Cerebellar cortex (tissue), 1 donor: ENCODE data around the gene RCE1.

Experiments used
- DNase-seq: peaks from one replicate; pipeline ENCODE4 v3.0.0-alpha.2; 2015; ENCODE audit warnings: low spot score

The RCE1 gene

DNA sequence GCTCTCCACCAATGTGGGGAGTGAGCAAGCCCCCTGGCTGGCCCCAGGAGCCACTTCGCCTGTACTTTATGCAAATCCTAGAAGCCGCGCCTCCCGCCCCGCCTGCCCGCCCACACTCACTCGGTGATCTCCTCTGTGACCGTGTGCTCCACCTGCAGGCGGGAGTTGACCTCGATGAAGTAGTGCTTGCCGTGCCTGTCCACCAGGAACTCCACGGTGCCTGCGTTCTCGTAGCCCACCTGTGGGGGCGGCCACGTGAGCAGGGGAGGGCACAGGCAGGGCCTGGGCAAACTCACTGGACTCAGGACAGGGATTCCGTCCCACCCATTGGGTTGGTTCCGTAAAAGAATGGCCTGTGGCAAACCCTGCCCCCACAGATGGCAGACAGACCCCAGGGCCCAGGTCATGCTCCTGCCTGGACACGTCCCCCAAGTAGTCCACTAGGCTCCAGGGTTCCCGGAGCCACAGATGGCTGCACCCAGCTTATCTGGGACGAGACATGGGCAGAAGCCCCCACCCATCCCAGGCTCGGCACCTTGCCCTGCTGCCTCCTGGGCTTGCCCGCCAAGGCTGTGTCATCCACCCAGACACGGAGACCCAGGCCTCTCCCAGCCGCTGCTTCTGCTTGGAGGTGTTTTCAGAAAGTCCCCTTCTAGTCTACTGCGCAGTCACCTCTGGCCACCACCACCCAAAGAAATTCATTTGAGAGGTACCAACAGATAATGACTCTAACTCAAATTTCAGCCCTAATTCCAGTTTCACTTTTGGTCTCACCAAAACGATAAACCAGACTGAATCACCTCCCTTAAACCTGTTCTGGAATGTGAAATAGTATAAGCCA, 25.7 kb downstream of the RCE1 start:
- DNase-seq, result peak; percentile 50

GRCh38 chr11:66869567-66869870, 26.3 kb downstream of the RCE1 start:
- DNase-seq, result no peak

DNA sequence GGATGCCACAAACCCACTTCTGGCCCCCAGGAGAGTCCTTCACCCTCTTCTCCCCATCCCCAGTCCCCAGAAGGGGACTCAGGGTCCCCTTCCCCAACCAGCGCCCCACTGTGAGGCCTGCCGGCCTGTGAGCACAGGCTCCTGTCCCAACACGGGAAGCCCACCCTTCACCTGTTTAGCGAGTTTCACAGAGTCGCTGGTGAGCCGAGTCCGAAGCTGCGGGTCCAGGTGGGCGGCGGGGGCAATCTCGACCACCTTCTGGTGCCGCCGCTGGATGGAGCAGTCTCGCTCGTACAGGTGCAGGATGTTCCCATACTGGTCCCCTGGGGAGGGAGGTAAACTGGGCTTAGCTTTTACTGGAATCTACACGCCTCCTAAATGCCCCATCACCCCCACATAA, 26.9 kb downstream of the RCE1 start:
- no peak for DNase-seq

DNA sequence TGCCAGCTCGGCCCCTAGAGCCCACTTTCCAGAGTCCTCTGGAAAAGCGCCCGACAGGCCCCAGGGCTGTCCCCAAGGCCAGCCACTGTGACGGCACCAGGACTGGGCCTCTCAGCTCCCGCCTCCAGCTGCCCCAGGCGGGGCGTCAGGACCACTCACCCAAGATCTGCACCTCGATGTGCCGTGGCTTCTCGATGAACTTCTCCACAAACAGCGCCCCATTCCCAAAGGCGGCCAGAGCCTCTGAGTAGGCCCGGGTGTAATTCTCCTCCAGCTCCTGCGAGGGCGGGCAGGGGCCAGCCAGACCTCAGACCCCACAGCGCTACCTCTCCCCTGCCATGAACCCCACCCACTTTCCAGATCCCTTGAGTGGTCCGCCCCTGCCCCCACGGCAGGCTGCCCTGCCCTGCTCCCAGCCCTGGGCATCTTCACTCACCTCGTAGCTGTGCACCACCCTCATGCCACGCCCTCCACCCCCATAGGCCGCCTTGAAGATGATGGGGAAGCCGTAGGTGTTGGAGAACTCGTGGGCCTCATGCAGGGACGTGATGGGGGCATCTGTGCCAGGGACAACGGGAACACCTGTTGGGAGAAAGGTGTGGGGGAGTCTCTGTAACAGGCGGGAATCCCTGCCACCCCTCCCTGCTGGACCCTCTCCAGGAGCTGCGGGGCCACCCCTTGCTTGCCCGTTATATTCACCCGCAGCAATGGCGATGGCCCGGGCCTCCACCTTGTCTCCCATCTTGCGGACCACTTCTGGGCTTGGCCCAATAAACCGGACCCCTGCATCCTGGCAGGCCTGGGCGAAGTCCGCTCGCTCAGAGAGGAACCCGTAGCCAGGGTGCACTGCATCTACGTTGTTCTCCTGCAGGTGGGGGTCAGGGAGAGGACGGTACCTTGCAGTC, 27.6 kb downstream of the RCE1 start:
- no peak for DNase-seq

DNA sequence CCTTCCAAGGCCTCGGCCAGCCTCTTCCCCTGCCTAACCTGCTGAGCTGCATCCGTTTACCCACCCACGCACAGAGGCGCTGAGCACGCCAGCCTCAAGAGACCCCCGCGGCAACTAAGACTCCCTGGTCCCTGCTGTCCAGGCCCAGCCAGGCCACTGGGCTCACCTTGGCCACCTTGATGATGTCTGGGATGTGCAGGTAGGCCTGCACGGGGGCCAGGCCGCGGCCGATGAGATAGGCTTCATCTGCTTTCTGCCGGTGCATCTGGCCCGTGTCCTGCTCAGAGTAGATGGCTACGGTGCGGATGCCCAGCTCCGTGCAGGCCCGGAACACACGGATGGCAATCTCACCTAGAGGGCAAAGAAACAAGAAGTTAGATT, 28.3 kb downstream of the RCE1 start:
- DNase-seq, result no peak

DNA sequence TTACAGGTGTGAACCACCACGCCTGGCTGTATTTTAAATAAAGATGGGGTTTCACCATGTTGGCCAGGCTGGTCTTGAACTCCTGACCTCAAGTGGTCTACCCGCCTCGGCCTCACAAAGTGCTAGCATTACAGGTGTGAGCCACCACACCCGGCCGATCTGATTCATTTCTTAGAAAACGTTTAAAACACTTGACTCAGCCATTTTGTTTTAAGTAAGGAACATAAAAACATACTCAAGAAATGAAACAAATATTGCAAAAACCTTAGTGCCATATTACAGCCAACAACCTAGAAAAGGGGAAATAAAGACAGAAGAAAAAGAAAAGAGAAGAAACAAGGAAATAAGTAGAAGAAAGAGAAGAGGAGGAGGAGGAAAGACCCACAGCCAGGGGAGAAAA, 31.0 kb downstream of the RCE1 start:
- DNase-seq, result no peak

GRCh38 chr11:66875378-66875777, 32.1 kb downstream of the RCE1 start:
- DNase-seq, result no peak

GRCh38 chr11:66877588-66878385, 34.5 kb downstream of the RCE1 start:
- DNase-seq, result no peak

- no peak for DNase-seq
These were observed 35.2 kb downstream of the RCE1 start for GRCh38 chr11:66878474-66878873.

GRCh38 chr11:66879000-66879399, 35.8 kb downstream of the RCE1 start:
- DNase-seq, result no peak

DNA sequence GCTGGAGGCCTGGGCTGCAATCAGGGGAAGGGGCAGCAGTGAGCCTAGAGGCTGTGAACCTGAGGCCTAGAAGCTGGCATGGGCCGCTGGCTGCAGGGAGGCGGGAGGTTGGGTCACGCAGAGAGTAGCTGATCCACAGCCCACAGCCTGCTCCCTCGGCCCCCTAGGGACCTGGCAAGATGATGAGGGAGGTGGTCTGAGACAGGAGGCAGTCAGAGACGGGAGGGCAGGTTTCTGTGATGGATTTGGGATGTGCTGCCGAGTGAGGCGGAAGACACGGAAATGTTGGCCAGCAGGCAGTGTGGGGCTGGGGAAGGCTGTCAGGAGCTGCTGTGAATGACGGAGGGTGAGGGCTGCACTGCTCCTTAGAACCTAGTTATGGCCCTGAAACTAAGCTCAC, 36.3 kb downstream of the RCE1 start:
- peak; percentile 62 for DNase-seq

DNA sequence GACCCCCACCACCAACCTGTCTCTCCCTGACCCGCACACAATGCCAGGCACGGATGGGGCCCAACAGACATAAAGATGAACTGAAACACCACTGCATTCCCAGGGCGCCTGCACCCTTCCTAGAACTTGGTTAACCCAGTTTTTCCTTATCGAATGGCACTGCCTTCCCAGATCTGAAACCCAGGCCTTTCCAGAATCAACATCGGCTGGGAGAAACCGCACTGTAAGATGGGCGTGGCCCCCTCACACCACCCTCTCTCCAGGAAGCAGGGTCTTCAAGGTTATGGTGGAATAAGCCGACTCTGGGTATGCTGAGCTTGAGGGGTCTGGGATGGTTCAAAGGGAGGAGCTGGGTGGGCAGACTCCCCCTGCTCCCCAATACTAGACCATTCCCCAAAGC, 36.8 kb downstream of the RCE1 start:
- no peak for DNase-seq

DNA sequence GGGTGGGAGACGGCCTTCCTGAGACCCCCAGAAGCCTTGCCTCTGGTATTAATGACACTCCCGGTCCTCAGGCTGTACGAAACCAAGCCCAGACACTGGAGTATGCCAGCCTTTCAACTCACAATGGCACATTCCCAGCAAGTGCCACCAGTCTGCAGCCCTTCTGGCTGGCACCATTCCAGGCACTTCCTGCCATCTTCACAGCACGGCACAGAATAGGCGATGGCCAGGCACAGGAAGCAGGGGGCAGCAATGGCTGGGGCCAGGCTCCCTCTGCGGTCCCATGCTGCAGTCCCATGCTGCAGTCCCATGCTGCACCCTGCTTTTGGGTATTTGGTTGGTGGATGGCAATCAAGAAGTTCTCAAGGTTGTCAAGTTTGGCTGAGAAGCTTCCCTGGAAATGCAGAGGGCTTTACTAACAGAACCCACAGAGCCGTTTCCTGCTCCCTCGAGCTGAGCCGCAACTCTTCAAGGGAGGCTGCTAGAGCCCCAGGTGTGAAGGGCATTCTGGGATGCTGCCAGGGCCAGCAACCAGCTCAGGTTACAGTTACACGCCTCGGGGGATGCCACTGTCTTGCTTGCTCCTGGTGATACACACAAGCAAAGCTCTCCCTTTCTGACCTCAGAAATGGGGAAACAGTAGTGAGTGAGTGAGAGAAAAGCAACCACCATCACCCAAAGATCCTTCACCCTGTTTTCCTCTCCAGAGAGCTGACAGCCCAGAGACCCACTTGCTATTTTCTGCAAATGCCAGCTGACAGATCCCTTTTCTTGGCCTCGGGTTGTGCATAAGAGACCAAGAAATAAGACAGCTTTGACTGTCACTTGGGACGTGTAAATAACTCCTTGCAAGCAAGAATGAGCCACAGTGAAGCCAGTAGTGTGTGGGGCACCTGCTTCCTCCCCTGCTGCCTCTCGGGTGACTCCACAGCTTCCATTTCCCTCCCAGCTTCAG, 37.5 kb downstream of the RCE1 start:
- peak; percentile 78 for DNase-seq

DNA sequence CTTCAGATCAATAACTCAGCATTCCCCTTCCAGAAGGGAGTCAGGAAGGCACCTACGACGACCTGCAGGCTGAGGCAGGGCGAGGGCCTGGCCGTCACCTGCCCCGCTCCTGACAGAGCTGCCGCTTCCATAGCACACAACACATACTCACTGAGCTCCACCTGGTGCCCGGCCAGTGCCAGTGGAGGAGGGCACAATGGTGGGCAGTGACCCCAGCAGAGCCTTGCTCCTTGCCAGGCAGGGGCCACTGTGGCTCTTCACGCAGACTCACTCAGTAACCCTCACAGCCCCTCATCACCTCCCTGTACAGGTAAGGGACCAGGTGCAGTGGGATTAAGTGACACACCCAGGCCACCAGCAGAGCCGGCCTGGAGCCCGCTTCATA, 38.2 kb downstream of the RCE1 start:
- DNase-seq, result peak; percentile 37

DNA sequence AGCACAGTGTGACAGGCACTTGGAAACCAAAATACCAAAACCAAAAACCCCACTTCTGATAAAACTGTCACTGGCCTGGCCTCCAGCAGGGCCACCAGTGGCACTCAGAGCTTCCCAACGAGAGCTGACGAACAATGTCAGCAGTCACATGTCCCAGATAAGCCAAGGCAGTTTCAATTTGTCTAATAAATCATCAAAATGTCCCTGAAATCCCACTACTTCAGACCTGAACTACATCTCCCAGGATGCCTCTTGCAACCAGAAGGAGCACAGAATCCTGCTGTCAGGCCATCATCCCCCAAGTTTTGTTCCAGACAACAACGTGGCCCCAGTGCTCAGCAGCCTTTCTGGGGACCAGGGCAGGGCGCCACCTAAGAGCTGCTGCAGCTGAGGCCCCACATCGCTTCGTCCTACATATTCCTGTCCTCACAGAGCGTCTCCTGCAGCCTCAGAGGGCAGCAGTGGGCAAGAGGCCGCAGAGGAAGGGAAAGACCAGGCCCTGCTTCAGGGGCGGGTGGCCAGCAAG, 38.7 kb downstream of the RCE1 start:
- peak; percentile 56 for DNase-seq

DNA sequence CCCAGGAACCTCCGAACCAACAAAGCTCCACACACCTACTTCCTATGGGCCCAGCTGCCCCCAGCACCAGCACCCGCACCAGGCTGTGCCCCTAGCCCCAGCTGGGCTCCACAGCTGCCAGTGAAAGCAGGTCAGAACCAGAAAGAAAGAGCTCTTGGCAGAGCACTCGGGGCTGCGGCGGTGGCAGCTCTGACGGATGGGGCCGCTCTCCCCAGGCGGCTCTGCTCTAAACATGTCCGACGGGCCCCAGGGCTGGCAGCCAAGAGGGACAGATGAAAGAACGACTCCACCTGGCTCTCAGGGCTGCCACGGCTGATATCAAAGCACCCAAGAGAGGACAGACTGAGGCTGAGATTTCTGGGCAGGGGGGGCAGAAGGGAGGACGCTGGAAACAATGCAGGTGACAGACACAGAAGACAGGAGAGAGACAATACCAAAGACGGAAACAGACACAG, 39.3 kb downstream of the RCE1 start:
- DNase-seq, result peak; percentile 71

DNA sequence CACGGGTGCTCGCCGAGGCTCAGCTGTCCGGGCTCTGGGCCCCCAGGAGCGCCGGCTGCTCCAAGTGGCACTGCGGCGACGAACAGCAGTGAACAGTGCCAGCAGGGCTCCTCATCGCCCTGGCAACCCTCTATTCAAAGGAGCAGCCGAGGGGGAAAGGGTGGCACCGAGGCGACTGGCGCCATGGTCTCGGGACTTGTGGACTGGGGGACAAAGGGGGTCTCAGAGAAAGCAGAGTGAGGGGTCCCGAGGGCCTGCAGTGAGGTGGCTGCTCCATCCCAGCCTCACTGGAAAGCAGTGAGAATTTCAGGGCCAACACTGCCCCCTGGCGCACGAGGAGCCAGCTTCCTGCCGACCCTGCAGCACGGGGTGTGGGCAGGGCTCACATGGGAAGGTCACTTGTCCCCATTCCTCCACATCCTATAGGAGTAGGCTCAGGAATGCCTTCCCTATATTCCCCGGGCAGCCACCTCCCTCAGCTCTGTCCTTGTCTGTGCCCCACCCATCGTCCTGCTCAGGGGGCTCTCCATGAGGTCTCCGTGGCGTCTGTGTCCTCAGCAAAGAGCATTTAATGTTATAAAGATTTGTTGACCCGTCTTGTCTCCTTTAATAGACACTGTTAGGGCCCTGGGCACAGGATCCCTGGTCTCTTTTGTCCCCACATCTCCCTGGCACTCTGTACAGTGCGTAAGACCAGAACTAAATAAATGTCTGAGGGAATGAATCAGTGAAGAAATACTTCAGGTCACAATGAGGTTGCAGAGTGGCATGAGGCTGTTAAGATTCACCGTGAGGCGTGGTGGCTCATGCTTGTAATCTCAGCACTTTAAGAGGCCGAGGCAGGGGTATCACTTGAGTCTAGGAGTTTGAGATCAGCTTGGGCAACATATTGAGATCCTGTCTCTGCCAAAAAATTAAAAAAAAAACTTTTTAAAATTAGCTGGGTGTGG, 40.0 kb downstream of the RCE1 start:
- DNase-seq, result peak; percentile 84

- no peak for DNase-seq
These were observed 41.2 kb downstream of the RCE1 start for GRCh38 chr11:66884443-66884842.

GRCh38 chr11:66885469-66885868, 42.2 kb downstream of the RCE1 start:
- DNase-seq, result no peak

DNA sequence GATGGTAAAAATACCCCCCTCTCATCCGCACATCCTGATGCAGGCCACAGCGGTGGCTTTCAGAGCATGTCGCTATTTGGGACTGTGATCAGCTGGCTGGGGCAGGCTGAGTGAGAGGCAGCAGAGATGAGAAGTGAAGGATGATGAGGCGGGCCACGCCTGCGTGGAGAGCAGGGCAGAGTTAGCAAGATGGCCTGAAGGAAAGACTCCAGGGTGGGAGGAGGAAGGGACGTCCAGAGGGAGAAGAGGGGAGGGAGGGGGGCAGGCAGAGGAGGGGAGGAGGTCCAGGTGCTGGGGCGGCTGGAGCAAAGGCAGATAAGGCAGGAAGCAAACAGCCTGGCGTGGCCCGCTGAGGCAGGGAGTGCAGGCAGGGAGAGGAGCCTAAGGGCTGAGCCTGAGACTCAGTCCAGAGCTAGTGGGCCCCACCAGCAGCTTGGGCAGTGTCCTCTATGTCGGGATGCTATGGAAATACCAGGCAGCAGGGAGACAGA, 42.8 kb downstream of the RCE1 start:
- no peak for DNase-seq
